ENCODE results near the gene OBSCN.

Gene OBSCN

GRCh38 chr1:228292609-228292911 lies 84.7 kb downstream of the OBSCN start:
- DNase-seq, result no peak

- no peak for DNase-seq
These were observed 85.5 kb downstream of the OBSCN start for GRCh38 chr1:228293393-228293792.

GRCh38 chr1:228293816-228294500 lies 86.1 kb downstream of the OBSCN start:
- DNase-seq, result no peak

GRCh38 chr1:228294717-228295116 lies 86.9 kb downstream of the OBSCN start:
- DNase-seq, result no peak

GRCh38 chr1:228295201-228295600 lies 87.4 kb downstream of the OBSCN start:
- no peak for DNase-seq

DNA sequence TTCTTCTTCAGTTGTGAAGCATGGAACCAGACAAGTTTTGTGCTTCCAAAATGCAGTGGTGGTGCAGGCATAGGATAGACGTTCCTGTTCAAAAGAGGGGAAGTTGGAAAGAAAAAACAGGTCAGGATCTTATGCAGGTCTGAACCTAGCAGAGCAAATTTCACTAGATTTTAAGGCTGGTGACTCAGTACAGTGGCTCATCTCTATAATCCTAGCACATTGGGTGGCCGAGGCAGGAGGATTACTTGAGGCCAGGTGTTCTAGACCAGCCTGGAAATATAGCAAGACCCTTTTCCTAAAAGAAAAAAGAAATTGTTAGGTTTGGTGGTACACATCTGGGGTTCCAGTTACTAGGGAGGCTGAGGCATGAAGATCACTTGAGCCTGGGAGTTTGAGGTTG lies 88.1 kb downstream of the OBSCN start:
- no peak for DNase-seq

DNA sequence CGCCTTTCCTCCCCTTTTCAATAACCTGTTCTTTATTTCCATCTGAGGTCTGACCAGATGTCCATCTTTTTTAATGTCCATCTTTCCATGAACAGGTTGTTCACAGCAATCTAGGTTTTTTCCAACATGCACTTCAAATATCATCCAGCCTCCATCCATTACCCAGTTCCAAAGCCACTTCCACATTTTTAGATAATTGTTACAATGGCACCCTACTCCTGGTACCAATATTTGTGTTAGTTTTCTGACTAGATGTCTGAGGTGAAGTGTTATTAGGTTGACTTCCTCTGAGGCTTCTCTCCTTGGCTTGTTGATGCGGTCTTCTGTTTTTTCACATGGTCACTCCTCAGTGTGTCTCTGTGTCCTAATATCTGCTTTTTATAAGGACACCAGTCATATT lies 89.4 kb downstream of the OBSCN start:
- DNase-seq, result no peak

- no peak for DNase-seq
These were observed 90.0 kb downstream of the OBSCN start for GRCh38 chr1:228297822-228298221.

DNA sequence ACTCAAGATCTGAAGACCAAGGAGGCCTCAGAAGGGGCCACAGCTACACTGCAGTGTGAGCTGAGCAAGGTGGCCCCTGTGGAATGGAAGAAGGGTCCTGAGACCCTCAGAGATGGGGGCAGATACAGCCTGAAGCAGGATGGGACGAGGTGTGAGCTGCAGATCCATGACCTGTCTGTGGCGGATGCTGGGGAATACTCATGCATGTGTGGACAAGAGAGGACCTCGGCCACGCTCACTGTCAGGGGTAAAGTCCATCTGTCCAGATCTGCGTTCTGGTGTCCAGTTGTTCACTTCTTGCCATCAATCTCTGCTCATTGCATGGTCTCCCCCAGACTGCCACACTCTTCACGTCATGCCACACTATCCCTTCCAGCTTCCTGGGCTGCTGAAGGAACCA lies 90.6 kb downstream of the OBSCN start:
- DNase-seq, result no peak

DNA sequence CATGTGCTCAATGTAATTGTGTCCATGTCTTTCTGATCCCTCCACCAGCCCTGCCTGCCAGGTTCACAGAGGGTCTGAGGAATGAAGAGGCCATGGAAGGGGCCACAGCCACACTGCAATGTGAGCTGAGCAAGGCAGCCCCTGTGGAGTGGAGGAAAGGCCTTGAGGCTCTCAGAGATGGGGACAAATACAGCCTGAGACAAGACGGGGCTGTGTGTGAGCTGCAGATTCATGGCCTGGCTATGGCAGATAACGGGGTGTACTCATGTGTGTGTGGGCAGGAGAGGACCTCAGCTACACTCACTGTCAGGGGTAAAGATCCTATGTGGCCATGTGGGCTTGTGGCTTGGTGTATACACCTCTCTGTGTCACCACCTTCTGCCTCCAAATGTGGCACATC lies 91.4 kb downstream of the OBSCN start:
- no peak for DNase-seq

GRCh38 chr1:228299901-228300300 lies 92.1 kb downstream of the OBSCN start:
- DNase-seq, result no peak

DNA sequence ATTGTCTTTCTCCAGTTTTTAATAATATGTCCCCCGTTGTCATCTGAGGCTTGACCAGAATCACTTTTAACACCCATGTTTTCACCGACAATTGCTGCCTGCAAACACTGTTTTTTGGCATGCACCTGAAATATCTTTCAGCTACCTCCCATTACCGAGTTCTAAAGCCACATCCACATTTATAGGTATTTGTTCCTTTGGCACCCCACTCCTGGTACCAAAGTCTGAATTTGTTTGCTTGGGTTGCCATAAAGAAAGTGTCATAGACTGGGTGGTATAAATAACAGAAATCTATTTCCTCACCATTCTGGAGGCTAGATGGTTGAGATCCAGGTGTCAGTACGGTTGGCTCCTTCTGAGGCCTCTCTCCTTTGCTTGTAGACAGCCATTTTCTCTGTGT lies 94.2 kb downstream of the OBSCN start:
- DNase-seq, result no peak

GRCh38 chr1:228303596-228303995 lies 95.8 kb downstream of the OBSCN start:
- DNase-seq, result no peak

GRCh38 chr1:228304225-228304624 lies 96.4 kb downstream of the OBSCN start:
- DNase-seq, result no peak

DNA sequence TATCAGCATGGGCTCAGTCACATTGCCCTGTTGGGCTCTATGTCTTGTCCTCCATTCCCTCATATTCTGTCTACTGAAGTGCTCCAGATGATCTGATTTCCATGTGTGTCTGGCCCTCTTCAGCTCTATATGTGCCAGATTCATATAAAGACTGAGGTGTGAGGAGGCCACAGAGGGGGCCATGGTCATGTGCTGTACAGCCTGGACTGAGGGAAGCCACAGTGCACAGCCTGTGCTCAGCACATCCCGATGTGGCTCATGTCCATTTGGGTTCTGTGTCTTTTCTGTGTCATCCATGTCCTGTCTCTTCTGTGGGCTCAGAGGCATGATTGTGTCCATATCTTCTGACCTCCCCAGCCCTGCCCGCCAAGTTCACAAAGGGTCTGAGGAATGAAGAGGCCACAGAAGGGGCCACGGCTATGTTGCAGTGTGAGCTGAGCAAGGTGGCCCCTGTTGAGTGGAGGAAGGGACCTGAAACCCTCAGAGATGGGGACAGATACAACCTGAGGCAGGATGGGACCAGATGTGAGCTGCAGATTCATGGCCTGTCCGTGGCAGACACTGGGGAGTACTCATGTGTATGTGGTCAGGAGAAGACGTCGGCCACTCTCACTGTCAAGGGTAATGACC lies 97.0 kb downstream of the OBSCN start:
- DNase-seq, result no peak

- no peak for DNase-seq
These were observed 97.9 kb downstream of the OBSCN start for GRCh38 chr1:228305721-228306152.

- no peak for DNase-seq
These were observed 98.7 kb downstream of the OBSCN start for GRCh38 chr1:228306275-228307217.

DNA sequence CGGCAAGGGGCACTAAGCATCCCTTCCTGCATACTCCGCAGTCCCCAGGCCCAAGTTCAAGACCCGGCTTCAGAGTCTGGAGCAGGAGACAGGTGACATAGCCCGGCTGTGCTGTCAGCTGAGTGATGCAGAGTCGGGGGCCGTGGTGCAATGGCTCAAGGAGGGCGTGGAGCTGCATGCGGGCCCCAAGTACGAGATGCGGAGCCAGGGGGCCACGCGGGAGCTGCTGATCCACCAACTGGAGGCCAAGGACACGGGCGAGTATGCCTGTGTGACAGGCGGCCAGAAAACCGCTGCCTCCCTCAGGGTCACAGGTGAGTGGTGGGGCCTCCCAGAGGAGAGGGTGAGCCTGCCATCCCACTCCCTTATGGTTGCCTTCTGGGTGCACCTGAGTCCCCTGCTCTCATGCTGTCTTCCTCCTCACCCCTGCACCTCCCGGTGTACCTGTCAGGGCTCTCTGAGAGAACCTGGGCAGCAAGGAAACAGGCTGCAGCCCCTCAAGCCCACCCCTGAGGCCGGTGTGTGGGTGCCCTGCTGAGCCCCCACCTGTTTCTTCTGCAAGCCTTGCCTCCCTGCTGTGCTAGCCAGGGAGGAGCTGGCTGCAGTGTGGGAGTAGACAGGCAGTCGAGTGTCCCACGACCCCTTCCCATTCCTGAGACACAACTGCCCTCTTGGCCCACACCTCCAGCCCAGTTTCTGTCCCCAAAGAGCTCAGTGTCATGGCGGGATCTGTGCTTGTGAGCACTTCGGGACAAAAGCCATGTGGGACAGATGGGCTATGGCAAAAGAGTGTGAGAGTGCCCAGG lies 99.6 kb downstream of the OBSCN start:
- DNase-seq, result no peak

GRCh38 chr1:228308085-228308601 lies 100.3 kb downstream of the OBSCN start:
- DNase-seq, result no peak

GRCh38 chr1:228308628-228309325 lies 100.9 kb downstream of the OBSCN start:
- no peak for DNase-seq

DNA sequence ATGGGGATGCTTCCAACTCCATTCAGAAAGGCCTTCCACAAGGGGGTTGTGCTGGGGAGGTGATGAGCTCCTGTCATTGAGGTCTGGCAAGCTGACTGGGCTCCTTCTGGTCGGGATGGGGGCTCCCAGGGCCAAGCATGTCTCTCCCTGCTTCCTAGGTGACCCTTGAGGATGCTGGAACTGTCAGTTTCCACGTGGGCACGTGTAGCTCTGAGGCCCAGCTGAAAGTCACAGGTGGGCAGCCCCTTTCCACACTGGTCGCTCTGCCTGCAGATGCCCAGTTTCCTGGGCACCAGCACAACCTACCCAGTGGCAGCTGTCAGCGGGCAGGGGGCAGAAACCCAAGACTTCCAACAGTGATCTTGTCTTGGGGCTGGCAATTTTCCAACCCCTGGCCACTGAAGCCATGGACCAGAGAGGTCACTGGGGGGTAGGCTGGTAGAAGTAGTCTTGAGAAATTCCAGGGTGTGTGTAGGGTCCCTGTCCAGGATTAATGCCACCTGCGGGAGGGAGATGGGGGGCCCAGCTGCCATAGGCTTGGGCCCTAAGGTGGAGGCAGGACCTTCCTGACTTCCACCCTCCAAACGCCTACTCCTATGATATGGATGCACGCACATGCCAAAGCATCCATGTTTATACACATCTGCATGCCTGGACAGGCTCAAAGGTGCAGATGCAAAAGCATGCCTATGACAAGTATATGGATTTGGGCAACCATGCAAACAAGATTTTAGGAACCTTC lies 101.7 kb downstream of the OBSCN start:
- no peak for DNase-seq

All from CD4-positive, alpha-beta T cell treated with Interleukin-21 for 1 hour (primary cell).